ENCODE measurements around the gene STK39. TPM values are rescaled to one million over a fixed set of nuclear protein-coding genes. Genes with fewer than 3 reads are reported as not detected.

The STK39 gene
- total RNA-seq, 1 experiment from 2014 or later = 22.1 TPM

DNA sequence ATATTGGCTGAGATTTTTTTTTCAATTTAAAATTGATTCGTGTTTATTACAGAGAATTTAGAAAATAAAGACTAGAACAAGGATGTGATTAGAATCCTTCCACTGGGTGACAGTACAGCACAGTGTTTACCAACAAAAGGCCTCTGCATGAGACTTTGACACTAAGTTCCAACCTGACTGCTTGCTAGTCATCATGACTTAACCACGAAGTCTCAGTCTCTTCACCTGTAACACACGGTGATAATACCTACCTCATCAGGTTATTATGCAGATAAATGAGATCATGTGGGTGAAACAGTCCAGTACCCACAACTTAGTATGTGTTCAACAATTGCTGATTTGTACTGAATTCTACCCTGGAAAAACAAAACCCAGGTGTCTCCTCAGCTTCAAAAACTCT, 151.2 kb downstream of the STK39 start:
- Histone ChIP-seq H2BK15ac (ENCODE audit: low read depth, low read length) (no peak overlapping the region), H3K27me3 (ENCODE audit: insufficient read depth, low read length) (no peaks in the 10 kb centered on the region), H3K18ac (ENCODE audit: insufficient read length, low read depth, low read length) (no peak overlapping the region), H3K4ac (ENCODE audit: low read depth, low read length) (no peak overlapping the region), H2BK20ac (ENCODE audit: low read depth, low read length, poor library complexity, severe bottlenecking) (no peak overlapping the region), H4K20me1 (ENCODE audit: control insufficient read depth, insufficient read depth, insufficient read length) (no peaks in the 10 kb centered on the region), H3K14ac (ENCODE audit: insufficient read depth, low read length) (no peak overlapping the region), H2BK5ac (ENCODE audit: insufficient read length, low read length) (no peak overlapping the region), H2BK12ac (ENCODE audit: insufficient read length, low read depth, low read length) (no peak overlapping the region), H3K27ac (ENCODE audit: insufficient read length, low read depth, low read length) (no peak overlapping the region), H2AFZ (ENCODE audit: low read length) (no peak overlapping the region), H3K9ac (ENCODE audit: extremely low read depth, insufficient read length, low read length) (no peak overlapping the region), H4K91ac (ENCODE audit: insufficient read length, low read depth, low read length) (no peak overlapping the region), H3K23ac (ENCODE audit: insufficient read length, low read depth, low read length) (no peak overlapping the region), H3K79me2 (ENCODE audit: insufficient read depth, low read length) (no peaks in the 10 kb centered on the region), H3K4me1 (ENCODE audit: insufficient read depth, low read length) (no peaks in the 10 kb centered on the region), H3K23me2 (ENCODE audit: insufficient read length, low read depth, low read length, poor library complexity, severe bottlenecking) (no peaks in the 10 kb centered on the region), H3K56ac (ENCODE audit: insufficient read length, low read depth, low read length) (no peak overlapping the region), H2AK5ac (ENCODE audit: insufficient read length, low read length) (no peak overlapping the region), H3T11ph (ENCODE audit: low read length) (no peak overlapping the region), H4K5ac (ENCODE audit: insufficient read length, low read depth, low read length) (no peak overlapping the region), H4K8ac (replicated peaks; ENCODE audit: insufficient read length, low read depth, low read length) (no peak overlapping the region), H3K79me1 (ENCODE audit: insufficient read depth, low read depth, low read length, poor library complexity, severe bottlenecking) (no peaks in the 10 kb centered on the region), H3K4me2 (ENCODE audit: insufficient read depth, insufficient read length, low read length) (no peak overlapping the region), H2BK120ac (ENCODE audit: low read depth, low read length, poor library complexity, severe bottlenecking) (no peak overlapping the region), H3K9me3 (ENCODE audit: control insufficient read depth, low read depth, low read length) (no peaks in the 10 kb centered on the region)
- WGBS (ENCODE audit: extremely low coverage, insufficient read length, low lambda C conversion rate) = no CpG with 5 or more reads among the region's 3 CpGs
- Mint-ChIP-seq H3K9me3 (no peaks in the 10 kb centered on the region; a peak in 1 of 5 replicates), H3K27me3 (ENCODE audit: low read depth) (no peaks in the 10 kb centered on the region), H3K36me3 (ENCODE audit: insufficient read depth in 1 of 3, low read depth in 3 of 3) (peaks cover 0 to 3% (median 2%) of the 10 kb centered on the region in 3 experiments; a peak in 4 of 7 replicates), H3K4me3 (no peak overlapping the region), H3K4me1 (0 out of 4 replicates have a peak, but pooled peaks cover 0 to 3% of the 10 kb centered on the region in 2 experiments), H3K27ac (no peak overlapping the region)
- no peak for DNase-seq
- TF ChIP-seq, protein P1, sequence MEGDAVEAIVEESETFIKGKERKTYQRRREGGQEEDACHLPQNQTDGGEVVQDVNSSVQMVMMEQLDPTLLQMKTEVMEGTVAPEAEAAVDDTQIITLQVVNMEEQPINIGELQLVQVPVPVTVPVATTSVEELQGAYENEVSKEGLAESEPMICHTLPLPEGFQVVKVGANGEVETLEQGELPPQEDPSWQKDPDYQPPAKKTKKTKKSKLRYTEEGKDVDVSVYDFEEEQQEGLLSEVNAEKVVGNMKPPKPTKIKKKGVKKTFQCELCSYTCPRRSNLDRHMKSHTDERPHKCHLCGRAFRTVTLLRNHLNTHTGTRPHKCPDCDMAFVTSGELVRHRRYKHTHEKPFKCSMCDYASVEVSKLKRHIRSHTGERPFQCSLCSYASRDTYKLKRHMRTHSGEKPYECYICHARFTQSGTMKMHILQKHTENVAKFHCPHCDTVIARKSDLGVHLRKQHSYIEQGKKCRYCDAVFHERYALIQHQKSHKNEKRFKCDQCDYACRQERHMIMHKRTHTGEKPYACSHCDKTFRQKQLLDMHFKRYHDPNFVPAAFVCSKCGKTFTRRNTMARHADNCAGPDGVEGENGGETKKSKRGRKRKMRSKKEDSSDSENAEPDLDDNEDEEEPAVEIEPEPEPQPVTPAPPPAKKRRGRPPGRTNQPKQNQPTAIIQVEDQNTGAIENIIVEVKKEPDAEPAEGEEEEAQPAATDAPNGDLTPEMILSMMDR (conservative IDR thresholded peaks at IDR 0.05) = no peak
